Stimulated activated CD4-positive, alpha-beta T cell treated with anti-CD3 and anti-CD28 coated beads, Interleukin-1b, Interleukin-23, amount 100 ng/mL, for 24 hours (primary cell): ENCODE data around the gene KLC1.

Source experiments
- DNase-seq, 4 experiments: peaks; one replicate each; pipeline ENCODE4 v3.0.0-alpha.2; 2020; ENCODE audit warnings: low read depth in 4 of 4, low spot score in 1 of 4

Gene KLC1

GRCh38 chr14:103733651-103734050 lies 104.6 kb downstream of the KLC1 start:
- no peak for DNase-seq

DNA sequence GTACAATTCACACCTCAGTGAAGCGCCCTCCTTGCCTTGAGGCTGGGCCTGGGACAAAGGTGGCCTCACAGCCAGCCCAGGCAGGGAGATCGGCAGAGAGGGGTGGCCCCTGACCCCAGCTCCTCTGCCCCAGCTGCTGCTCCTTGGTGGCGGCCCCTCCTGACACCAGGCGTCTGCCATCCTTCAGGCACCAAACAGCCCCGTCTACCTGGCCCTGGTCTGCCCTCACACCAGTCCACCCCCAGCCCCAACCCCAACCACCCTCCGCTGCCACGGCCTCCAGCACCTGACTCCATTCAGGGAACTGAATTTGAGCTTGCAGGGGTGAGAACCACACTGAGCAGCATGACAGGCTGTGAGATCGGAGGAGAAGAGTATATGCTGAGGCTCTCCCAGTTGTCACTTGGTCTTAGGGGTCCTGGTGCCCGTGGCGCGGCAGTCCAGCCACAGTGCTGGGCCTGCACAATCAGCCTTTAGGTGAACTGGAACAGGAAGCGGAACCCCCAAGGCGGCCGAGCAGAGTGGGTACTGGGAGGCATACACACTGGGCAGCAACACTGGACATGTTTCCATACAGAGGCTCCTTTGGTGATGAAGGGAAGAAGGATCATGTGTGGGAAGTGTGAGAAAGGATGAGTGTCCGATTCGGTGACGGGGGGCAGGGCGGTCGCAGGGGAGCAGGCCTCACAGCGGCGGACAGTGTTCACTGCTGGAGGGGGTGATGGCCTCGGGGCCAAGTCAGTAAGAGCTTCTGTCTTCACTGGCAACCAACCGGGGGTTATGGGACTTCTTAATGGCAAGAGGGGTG lies 105.3 kb downstream of the KLC1 start:
- no peak for DNase-seq

DNA sequence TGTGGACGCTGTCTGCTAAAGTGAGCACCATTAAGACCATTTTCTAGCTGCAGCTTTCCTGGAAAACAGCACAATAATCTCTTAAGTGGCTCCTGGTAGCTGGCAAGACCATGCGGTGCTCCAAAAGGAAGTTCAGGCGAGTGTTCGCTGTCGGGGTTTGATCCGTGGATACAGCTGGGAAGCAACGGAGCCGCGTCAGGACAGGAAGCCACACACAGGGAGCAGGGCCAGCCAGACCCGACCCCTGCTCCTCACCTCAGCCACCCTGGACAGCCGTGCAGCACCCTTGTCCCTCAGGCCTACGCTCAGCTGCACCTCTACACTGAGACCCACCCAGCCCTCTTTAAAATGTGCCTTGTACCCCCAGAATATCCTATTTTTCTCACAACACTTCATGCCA lies 106.0 kb downstream of the KLC1 start:
- DNase-seq = no peak

- DNase-seq = no peak
Observed at GRCh38 chr14:103735439-103735814, 106.4 kb downstream of the KLC1 start.

DNA sequence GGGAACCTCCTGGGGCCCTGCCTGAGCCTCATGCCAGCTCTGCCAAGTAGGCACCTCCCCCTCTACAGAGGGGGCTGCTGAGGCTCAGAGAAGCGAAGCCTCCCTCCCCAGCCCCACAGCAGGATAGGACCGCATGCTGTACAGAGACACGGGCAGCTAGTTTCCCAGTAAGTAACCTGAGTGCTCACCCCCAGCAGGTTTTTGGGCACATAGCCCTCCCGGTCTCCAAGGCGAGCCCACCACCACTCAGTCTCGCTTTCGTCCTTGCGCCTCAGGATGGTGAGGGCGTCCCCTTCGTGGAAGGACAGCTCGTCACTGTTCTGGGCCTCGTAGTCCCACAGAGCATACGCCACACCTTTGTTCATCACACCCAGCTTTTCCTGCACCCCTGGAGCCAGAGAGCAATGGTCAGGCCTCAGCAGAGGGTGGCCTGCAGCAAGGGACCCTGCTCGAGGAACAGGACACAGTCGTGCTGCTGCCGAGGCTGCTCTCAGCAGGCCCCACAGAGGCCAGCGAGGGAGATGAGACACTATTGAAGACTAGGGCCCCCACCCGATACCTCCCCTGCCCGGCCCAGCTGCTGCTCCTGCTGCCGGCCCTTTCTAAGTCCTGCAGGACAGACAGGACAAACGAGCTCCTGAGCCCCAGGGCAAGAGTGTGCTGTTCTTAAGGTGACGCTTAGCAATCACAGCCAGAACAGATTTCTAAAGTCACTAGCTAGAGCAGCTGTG lies 107.0 kb downstream of the KLC1 start:
- no peak for DNase-seq

GRCh38 chr14:103736546-103737431 lies 107.8 kb downstream of the KLC1 start:
- no peak for DNase-seq

DNA sequence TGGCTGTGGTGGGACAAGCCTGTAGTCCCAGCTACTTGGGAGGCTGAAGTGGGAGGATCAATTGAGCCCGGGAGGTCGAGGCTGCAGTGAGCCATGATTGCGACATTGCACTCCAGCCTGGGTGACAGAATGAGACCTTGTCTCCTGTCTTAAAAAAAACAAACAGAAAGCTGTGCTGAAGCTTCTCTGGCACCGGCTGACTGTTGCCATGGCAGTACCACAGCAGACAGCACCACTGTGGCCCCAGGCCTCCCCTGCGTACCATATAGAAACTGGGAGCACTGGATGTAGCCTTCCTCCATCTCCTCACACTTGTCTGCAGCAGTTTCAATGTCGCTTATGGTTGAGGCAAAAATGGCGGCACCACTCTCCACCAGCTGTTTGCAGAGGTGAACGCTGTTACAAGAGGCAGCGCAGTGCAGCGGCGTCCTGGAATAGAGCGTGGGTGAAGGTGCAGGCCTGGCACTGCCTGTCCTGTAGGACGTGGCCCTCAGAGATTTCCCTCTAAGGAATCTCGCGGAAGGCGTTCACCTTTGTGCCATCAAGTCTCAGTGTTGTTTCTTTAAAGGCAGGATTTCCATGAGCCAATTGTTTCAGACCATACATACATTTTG lies 108.5 kb downstream of the KLC1 start:
- DNase-seq = no peak

DNA sequence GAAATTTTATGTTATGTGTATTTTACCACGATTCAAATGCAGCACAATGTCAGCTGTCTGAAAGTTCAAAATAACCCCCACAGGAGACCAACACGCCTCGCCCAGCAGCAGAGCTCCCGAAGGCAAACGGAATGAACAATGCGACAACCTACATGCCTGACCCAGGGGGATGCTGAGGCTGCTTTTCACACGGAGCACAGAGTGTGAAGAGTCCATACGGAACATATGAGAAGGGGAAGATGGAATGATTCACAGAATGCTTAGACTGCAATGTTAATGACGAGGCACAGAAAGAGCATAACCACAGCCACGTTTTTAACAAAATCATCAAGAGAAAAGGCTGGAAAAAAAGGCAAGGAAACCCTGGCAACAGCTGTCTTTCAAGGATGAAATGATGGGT lies 109.2 kb downstream of the KLC1 start:
- DNase-seq = no peak

GRCh38 chr14:103738701-103739451 lies 109.9 kb downstream of the KLC1 start:
- no peak for DNase-seq

- DNase-seq = no peak
Observed at GRCh38 chr14:103739466-103739792, 110.4 kb downstream of the KLC1 start.

- DNase-seq = no peak
Observed at GRCh38 chr14:103739793-103740501, 110.9 kb downstream of the KLC1 start.

GRCh38 chr14:103740991-103741689 lies 112.1 kb downstream of the KLC1 start:
- DNase-seq = no peak

- DNase-seq = no peak
Observed at GRCh38 chr14:103741876-103742275, 112.9 kb downstream of the KLC1 start.

DNA sequence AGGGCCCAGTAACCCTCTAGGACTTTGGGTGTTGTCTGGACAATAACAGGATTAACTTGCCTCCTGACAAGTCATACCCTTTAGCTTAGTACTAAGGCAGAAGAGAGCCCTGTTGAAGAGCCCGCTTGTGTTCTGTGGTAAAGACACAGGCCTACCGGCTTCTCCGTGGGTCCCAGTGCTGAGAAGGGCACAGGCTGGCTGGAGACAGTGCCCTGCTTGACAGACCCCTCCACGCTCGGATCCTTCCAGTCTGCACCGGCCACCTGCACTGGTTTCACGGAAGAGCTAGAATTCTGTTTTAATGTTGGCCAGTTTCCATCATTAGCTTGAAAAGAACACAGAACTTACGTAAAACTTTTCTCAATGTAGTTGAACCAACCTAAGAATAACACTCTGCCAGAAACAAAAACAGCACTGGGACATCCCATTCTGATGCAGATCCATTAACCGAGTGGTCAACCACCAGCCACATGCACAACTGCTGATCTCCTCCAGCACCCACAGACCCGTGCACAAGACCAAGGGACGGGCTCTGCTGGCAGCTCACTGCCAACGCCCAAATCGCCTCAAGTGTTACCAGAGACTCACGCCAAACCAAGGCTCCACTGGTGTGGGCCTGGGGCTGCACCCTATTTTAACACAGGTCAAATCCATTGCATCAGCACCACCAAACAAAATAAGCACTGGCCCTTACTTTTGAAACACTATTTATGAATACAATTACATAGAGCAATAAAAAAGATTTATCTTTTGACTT lies 113.7 kb downstream of the KLC1 start:
- DNase-seq = no peak

DNA sequence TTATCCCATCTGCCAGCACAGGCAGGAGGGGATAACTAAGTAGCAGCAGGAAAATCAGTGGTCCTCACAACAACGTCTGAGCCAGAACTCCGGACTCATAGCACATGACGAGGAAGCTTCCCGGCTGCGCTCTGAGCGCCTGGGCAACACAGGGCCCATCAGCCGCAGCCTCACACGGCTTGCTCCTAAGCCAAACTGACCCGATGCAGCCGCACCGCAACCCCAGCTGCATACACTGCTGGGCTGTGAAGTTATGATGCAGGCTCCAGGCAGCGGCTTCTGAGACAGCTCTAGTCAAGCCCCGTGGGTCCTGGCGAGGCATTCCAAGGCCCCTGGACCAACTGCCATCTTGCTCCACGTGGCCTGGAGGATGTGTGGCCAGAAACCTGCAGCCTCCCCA lies 114.7 kb downstream of the KLC1 start:
- DNase-seq = no peak

DNA sequence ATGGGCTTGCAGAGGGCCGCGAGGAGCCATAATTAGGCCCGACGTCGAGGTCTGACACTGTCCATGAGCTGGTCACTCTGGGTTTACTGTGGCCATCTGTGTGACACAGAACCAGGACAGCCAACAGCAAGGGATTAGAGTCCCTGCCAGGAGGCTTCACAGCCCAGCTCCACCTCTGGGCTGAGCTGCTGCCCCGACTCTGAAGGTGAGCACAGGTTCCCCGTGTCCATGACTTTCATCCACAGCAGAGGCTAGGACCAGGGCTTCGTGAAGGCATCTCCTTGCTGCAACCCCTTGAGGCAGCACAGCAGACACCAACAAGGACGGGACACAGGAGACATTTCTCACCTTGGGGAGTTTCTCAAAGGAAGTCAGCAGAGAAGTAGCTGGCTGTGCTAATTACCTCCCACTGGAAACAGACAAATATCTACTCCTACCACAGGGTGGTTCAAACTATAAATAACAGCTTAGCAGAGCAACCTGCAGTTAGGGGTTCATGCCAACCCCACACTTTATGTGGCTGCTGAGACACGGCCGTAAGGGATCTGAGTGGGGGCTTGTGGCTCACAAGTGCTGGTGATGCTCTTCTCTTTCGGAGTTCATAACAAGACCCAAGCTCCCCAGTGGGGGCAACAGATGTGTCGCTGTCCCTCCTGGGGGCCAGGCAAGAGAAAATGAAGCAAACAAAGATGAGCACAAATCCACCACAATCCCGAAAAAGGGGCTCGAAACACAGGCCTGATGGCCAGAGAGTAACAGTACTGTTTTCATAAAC lies 115.8 kb downstream of the KLC1 start:
- DNase-seq = no peak

GRCh38 chr14:103745424-103745823 lies 116.4 kb downstream of the KLC1 start:
- DNase-seq = no peak

GRCh38 chr14:103746701-103747100 lies 117.7 kb downstream of the KLC1 start:
- DNase-seq = no peak
